Fibroblast of villous mesenchyme (primary cell): ENCODE results near the gene SLC3A2. TPM values are rescaled to one million over a fixed set of nuclear protein-coding genes. Genes with fewer than 3 reads are reported as not detected.
"Not testable (repeated sequence)": the region's sequence is repeated elsewhere in the genome, so short reads cannot be mapped to it uniquely, and the experiment has no call there.

Experiments used
- DNase-seq: peaks from one replicate; pipeline ENCODE4 v3.0.0-alpha.2; 2010; ENCODE audit warnings: low read depth
- H3K4me3 ChIP-seq: 2 replicates; pipeline ENCODE4 v1.5.1; 2011; ENCODE audit warnings: low read depth, mild to moderate bottlenecking, low read length
- small RNA-seq: library from RNA; depleted of rRNA; stranded (forward); fragments of <200 nt; gene quantifications from one replicate; pipeline ENCODE3, GENCODE V24; 2012
- total RNA-seq: library from RNA; depleted of rRNA; stranded (reverse); fragments of >200 nt; gene quantifications from 2 replicates; pipeline ENCODE4 v1.2.3, GENCODE V29; 2012
- TF ChIP-seq, protein P1 (sequence below): IDR thresholded peaks from 2 replicates; pipeline ENCODE4 v1.5.1; 2012; ENCODE audit warnings: low read depth, mild to moderate bottlenecking, low read length; ENCODE audit not compliant: insufficient read depth

SLC3A2 gene
- total RNA-seq, 1 donor, result 117 TPM

GRCh38 chr11:62934496-62934785 is 53.7 kb downstream of the SLC3A2 start:
- no peak overlapping the region for H3K4me3 ChIP-seq
- no peak for DNase-seq
- TF ChIP-seq, protein P1, sequence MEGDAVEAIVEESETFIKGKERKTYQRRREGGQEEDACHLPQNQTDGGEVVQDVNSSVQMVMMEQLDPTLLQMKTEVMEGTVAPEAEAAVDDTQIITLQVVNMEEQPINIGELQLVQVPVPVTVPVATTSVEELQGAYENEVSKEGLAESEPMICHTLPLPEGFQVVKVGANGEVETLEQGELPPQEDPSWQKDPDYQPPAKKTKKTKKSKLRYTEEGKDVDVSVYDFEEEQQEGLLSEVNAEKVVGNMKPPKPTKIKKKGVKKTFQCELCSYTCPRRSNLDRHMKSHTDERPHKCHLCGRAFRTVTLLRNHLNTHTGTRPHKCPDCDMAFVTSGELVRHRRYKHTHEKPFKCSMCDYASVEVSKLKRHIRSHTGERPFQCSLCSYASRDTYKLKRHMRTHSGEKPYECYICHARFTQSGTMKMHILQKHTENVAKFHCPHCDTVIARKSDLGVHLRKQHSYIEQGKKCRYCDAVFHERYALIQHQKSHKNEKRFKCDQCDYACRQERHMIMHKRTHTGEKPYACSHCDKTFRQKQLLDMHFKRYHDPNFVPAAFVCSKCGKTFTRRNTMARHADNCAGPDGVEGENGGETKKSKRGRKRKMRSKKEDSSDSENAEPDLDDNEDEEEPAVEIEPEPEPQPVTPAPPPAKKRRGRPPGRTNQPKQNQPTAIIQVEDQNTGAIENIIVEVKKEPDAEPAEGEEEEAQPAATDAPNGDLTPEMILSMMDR, result no peak

- DNase-seq, H3K4me3 ChIP-seq: not testable (repeated sequence)
These were observed 56.8 kb downstream of the SLC3A2 start for GRCh38 chr11:62937528-62937927.

Small RNA genes within 50 kb of the gene (small RNA-seq; reads per million reads assigned to genes)
- gene RF00099, result not detected
- gene RN7SL259P, result not detected
- gene SNORD22, result not detected
- not detected for gene SNORD26
- not detected for gene SNORD27
- gene SNORD28, result not detected
- 69.5 reads per million, percentile 96 among the genes with 10 or more reads in this experiment for gene SNORD30

Other genes starting within 250 kb of the SLC3A2 start
- 178 and 211 TPM in 2 replicates for gene GANAB, start 234.3 kb upstream of the SLC3A2 start, total RNA-seq
- gene INTS5, start 227.6 kb upstream of the SLC3A2 start, total RNA-seq, result 20.7 and 21.6 TPM in 2 replicates
- gene C11orf98, start 215.7 kb upstream of the SLC3A2 start, total RNA-seq, result 23.7 and 27.7 TPM in 2 replicates
- 4.5 and 7.8 TPM in 2 replicates for gene CSKMT, start 215.6 kb upstream of the SLC3A2 start, total RNA-seq
- gene UQCC3, start 209.2 kb upstream of the SLC3A2 start, total RNA-seq, result 6.5 and 10.0 TPM in 2 replicates
- gene LBHD1, start 208.6 kb upstream of the SLC3A2 start, total RNA-seq, result 4.3 and 7.4 TPM in 2 replicates
- gene UBXN1, start 201.8 kb upstream of the SLC3A2 start, total RNA-seq, result 52.7 and 108 TPM in 2 replicates
- gene LRRN4CL, start 191.4 kb upstream of the SLC3A2 start, total RNA-seq, result 6.9 and 15.5 TPM in 2 replicates
- 53.5 and 59.3 TPM in 2 replicates for gene BSCL2, start 173.5 kb upstream of the SLC3A2 start, total RNA-seq
- gene GNG3, start 173.2 kb upstream of the SLC3A2 start, total RNA-seq, result not detected in 2 replicates
- 15.5 and 17.3 TPM in 2 replicates for gene HNRNPUL2, start 153.4 kb upstream of the SLC3A2 start, total RNA-seq
- 28.0 and 36.7 TPM in 2 replicates for gene TTC9C, start 152.4 kb upstream of the SLC3A2 start, total RNA-seq
- 12.9 and 13.4 TPM in 2 replicates for gene ZBTB3, start 126.7 kb upstream of the SLC3A2 start, total RNA-seq
- gene POLR2G, start 119.3 kb upstream of the SLC3A2 start, total RNA-seq, result 45.8 and 55.7 TPM in 2 replicates
- gene TAF6L, start 109.5 kb upstream of the SLC3A2 start, total RNA-seq, result 16.8 and 22.2 TPM in 2 replicates
- 38.0 and 45.8 TPM in 2 replicates for gene TMEM179B, start 93.5 kb upstream of the SLC3A2 start, total RNA-seq
- gene TMEM223, start 88.9 kb upstream of the SLC3A2 start, total RNA-seq, result 14.5 and 14.7 TPM in 2 replicates
- gene NXF1, start 75.5 kb upstream of the SLC3A2 start, total RNA-seq, result 28.3 and 33.2 TPM in 2 replicates
- 35.1 and 47.5 TPM in 2 replicates for gene STX5, start 48.8 kb upstream of the SLC3A2 start, total RNA-seq
- gene TEX54, start 48.1 kb upstream of the SLC3A2 start, total RNA-seq, result not detected in 2 replicates
- 36.1 and 39.7 TPM in 2 replicates for gene WDR74, start 41.3 kb upstream of the SLC3A2 start, total RNA-seq
- not detected in 2 replicates for gene CHRM1, start 40.5 kb downstream of the SLC3A2 start, total RNA-seq
- not detected in 2 replicates for gene SLC22A6, start 104.1 kb downstream of the SLC3A2 start, total RNA-seq
- not detected in 2 replicates for gene SLC22A8, start 134.9 kb downstream of the SLC3A2 start, total RNA-seq